KBM-7 (cell line): ENCODE data around the gene ZBTB16.

Experiments used
- DNase-seq: peaks from one replicate; pipeline ENCODE4 v3.0.0-alpha.2; 2015
- in situ Hi-C: fragments of 300-500 bp; cut with MboI; formaldehyde crosslinking; loops from 2 replicates; pipeline ENCODE4 v1.14.3; 2020; ENCODE audit warnings: low sequenced_read_pairs, low pct_unique_long_range_greater_than_20kb, mixed read lengths

The ZBTB16 gene

DNA sequence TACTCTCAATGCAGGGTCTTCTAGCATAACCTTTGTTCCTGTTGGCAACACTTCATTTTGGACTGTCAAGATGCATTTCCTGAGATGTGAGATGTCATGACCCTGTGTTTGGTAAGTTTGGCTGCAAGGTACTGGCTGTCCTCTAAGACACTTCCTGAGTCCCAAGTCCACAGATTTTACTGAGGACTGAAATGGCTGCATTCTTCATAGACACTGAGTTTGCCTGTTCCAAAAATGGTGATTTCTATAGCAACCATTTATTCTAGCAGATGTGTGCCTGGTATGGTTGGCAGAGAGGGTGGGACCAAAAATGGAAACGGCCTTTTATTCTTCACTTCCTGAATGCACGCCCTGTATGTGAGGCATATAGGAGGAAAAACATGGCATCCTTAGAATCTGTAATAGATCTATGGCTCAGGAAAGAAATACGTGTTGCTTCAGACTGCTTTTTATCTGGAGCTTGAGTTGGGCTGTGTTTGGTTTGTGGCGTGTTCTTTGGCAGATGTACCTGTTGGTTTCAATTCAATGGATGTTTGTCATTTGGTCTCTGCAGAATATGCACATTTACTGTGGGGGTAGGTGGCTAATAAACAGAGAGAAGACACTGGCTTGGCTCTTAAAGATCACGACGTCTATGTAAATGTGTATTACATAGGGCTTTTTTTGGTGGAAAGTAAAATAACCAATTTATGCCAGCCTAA lies 62.4 kb downstream of the ZBTB16 start:
- in situ Hi-C loops = no loop called here
- DNase-seq = no peak

DNA sequence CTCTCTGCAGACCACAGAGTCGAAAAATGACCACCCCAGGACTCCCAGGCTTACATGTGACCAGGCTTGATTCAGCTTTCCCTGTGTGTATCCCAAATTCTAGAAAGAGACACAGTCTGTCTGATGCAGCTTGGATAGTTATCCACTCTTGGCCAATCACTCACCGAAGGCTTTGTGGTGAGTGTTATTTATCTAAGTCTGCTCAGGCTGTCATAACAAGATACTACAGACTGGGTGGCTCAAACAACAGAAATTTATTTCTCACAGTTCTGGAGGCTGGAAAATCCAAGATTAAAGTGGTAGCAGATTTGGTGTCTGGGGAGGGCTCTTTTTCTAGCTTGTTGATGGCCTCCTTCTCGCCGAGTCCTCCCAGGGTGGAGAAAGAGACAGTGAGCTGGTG lies 63.2 kb downstream of the ZBTB16 start:
- DNase-seq = no peak
- in situ Hi-C loops = no loop called here

DNA sequence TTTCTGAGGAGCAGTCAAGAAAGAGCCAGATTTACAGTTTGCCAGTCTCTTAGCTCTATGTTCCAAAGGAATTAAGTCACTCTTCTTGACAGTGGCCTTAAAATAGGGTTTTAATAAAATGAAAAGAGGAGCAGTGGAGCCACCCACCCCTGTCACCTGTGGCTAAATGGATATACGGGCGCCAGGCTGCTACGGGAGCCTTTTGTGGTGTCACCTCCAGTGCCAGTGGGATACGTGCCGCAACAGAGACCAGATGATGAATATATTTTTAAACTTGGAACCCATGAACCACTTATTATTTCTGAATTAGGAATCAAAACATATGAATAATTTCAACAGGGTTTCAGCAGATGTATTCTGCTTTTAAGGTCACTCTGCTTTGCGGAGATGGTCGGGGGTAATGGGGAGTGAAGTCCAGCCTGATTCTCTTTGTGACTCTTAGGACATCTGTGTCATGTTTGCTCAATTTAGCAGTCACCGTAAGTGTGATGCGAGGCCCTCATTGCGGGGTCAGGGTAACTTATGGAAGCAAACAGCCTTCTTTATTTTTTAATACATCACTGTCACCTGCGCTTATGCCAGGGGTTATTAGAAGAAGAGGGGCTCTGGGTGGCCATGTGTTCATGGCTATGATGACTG lies 64.3 kb downstream of the ZBTB16 start:
- in situ Hi-C loops = no loop called here
- DNase-seq = no peak

DNA sequence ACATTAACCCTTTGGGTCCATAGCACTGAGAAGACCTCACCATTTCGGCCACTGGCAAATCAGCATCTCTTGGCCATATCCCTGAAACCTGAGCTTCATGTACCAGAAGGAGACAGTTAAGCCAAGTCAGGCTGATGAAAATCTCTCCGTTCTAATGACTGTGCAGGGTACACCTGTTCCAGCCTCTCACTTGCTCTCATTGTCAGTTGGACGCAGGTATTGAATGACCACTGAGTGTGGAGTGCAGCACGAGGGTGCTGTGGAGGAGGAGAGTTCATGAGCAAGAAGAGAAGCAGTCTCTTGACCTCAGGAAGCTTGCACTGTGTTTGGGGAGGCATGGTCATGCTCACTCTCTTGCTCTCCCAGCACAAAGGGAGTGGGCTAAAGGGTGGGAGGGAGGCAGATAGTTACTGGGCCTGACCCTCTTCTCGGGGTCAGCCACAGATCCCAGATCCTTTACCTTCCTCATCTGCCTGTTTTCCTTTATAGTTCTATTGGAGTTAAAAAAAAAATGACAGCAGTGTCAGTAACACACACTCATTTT lies 65.2 kb downstream of the ZBTB16 start:
- DNase-seq = no peak
- in situ Hi-C loops = no loop called here

DNA sequence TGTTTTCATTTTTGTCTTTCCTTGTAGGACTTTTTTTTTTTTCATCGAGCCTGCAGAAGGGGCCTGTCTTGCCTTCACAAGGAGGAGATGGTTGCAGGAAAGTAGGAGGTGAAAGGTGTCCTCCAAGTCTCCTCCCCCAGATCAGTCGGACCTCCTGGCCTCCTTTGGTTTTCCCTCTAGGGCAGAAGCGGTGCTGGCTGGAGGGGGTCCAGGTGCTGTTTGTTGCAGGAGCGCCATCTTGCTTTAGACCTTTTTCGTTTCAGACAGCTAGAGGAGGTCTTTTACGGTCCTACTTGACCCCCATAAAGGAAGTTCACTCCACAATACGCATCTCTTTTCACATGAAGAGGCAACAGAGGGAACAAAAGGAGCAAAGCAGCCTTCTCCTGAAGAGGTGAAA lies 66.0 kb downstream of the ZBTB16 start:
- DNase-seq = no peak
- in situ Hi-C loops = no loop called here

DNA sequence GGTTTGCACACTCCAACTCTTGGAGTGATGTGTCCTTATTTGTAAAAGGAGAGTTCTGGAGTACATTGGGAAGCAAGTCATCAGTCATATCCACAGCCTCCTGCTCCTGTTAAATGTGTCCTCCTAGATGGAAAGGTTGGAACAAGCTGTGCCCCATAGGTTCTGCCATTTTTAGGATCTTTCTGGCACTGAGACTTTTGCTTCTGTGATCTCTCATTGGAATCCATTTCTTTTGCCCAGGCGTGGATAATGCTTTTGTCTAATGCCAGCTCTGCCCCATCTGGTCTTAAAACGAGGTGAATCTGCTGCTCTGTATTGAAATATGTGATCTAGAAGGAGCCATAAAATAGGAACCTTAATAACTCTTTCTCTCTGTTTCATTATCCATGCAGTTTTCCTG lies 66.4 kb downstream of the ZBTB16 start:
- DNase-seq = no peak
- in situ Hi-C loops = no loop called here

DNA sequence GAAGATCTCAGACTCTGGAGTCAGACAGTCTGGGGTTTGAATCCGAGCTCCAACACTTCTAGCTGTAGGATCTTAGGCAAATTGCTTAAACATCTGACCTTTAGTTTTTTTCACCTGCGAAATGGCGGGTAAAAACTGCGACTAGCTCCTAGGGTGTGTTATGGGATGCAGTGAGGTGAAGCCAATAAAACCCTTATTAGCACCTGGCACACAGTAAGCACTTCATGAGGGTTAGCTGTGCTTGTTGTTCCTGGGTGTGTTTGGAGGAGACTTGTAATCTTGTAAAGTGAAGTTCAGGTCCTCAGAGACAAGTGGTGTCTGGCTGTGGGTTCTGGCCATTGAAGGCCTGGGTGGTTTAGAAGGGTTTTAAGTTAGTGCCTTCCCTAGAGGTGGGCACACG lies 68.9 kb downstream of the ZBTB16 start:
- DNase-seq = no peak
- in situ Hi-C loops = no loop called here

DNA sequence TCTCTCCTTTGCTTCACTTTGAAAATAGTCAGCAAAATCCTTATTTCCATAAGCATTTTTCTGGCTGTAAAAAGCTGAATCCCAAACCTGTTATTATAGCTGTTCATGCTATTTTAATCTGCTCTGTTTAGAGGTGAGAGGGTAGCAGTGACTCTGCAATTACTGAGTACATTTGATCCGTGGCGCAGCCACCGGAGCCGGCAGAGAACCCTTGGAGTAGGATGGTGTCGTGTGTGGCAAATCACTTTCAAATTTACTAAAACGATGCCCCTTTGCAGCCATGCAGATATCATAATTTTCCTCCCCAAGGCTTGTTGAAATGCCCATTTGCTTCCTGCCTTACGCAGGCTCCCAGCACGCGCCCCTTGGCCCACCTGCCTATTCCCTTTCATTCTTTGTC lies 69.6 kb downstream of the ZBTB16 start:
- in situ Hi-C loops = no loop called here
- no peak for DNase-seq

DNA sequence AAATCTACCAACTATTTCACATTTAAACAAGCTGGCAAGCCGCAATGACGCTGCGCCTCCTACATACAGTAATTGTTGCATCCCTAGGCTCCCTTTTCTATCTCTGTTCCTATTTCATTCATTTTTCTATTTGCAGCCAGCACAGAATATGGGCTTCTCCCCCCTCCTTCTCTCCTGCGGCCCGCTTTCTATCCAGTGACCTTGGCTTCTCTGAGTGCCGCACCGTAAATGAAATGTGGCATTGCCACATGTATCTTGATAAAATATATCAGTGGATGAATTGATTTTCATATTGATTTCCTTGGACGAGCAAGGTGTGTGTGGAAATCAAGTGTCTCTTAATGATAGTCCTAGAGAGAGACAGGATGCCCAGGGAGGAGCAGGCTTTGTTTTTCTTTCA lies 70.2 kb downstream of the ZBTB16 start:
- in situ Hi-C loops = no loop called here
- no peak for DNase-seq

DNA sequence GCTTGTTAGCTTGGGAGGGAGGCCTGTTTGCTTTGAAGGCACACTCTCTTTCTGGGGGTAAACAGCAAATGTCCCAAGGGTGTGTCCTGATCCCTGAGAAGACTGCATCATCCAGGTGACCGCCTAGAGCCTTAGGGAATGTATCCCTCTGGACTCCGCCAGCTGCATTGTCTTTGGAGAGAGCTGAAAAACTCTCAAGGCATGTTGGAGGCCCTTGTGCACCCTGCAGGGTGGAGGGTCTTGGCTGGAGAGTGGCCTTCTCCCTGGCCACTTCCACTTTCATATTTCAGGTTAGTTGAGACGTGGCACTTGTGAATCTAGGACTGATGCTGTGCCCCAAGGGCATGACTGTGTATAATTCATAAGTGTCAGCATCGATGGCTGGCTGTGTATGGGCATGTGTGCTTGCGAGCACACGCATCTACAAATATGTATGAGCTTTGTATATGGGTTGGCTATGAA lies 70.6 kb downstream of the ZBTB16 start:
- in situ Hi-C loops = no loop called here
- no peak for DNase-seq

DNA sequence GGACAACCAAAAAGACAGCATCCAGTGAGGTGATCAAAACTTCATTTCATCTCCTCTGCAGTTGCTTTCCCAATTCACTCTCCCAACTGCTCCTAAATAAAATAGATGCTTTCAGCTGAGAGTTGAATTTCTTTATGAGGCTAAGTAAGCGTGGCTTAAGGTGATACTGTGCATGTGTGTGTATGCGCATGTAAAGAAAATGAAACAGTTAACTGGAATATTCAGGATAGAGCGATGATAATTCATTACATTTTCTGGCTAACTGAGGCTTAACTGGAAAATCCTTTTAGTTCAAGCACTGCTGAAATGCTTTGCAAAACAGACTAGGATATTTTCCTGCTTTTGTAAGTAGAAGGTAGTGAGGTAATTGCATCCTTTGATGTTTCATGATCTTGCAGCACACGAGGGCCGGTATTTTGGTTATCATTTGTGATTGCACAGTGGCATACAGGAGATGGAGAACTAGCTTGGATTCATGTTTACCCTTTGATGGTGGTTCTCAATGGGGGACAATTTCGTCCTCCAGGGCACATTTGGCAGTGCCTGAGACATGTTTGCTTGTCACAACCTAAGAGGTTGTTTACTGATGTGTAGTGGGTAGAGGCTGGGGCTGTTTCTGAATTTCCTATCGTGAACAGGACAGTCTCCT lies 71.2 kb downstream of the ZBTB16 start:
- no peak for DNase-seq
- in situ Hi-C loops = no loop called here

DNA sequence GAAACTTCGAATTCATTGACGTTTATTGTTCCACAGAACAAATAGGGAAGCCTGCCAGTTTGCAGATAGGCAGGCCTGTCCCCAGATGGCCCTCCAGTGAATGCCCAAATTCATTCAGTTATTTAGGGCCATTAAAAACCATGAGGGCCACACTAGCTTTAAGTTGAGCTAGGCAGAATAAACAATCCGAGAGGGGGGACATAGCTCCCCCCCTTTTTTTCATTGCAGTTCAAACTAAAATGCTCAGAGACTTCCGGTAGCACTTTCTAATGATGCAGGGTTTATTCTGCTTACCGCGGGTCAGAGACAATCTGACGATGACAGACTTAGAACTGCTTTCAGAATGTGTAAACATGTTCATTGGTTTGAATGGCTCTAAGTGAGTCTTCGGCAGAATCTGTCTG lies 72.0 kb downstream of the ZBTB16 start:
- no peak for DNase-seq
- in situ Hi-C loops = no loop called here

DNA sequence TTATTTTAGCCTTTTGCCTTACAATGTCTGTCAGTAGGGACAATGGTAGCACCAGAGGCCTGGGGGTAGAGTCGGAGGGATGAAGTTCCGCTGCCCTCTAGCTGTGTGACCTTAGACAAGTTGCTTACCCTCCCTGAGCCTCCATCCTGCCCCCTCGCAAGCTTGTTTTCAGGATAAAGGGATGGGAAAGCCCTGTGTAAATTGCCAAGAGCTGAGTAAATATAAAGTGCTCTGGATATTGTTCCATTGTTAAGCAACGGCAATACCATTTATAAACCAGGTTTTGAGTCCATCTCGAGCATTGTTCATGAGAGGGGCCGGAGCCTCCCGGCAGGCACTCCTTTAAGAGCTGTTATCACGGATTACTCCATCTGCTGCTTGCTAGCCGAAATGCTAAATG lies 72.9 kb downstream of the ZBTB16 start:
- in situ Hi-C loops = no loop called here
- DNase-seq = no peak

DNA sequence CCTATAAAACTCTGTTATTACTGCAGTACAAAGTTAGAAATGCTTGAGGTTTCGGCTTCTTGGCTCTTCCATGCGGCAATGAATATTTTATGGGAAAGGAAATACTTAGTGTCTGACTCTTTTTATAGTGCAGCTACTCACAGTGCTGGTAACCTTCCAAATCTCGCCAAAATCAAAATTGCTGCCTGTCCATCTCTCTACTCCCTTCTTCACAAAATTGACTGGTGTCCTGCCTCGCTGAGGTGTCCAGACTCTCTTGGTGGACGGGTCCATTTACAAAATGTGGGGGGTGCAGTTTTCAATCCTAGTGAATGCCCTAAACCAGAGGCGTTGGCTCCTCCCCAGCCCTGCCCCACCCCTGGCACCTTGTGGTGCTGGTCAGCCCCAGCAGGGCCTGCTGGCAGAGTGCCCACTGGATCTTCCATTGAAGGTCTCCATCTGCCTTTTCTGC lies 73.5 kb downstream of the ZBTB16 start:
- DNase-seq = no peak
- in situ Hi-C loops = no loop called here

DNA sequence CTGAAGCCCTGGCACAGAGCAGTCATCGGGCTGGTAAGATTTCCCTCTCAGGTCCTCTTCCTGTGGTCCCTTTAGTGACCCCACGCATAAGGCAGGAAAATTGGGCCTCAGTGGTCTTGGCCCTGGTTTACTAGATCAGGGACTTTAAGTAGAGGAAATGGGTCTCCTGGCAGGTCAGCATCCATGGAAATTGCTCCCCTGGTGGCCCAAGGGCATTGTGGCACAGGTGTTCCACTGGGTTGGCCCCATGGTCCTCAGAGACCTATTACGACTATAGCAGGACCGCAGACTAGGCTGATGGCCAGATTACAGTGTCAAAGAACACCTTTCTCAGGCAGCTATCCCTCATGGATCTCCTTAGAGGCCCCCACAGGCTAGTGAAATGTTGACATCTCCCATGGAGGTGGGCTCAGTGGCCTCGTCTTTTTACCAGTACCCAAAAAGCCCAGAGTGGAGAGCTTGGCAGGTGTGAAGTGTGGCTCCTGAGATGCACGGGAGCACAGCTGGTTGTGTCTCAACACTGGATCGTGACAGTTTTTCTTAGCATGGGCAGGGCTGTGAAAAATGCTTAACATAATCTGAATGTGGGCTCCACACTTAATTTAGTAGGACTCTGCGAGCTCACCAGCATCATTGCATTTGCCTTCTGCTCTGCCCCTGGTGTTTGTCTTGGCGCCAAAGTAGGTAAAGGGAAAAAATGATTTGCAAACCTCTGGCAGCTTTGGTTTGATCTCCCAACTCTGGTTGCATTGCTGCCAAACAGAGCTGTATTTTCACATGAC lies 74.2 kb downstream of the ZBTB16 start:
- DNase-seq = no peak
- in situ Hi-C loops = no loop called here

DNA sequence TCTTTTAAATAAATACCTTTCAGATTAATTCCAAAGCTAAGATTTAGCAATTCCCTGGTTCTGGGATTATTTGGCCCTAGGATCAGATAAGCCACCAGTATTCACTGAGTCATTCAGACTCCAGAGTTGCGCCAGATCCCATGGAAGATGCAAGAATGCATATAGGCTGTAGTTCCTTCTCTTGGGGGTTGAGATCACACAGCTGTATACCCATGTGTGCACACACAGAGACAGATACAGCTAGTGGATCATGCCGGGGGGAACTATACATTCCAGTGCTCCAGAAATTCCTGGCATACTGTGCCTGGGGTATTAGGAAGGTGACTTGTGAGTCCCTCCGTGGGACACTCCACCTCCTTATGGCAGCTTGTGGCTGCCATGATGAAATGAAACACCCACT lies 75.4 kb downstream of the ZBTB16 start:
- no peak for DNase-seq
- in situ Hi-C loops = no loop called here

DNA sequence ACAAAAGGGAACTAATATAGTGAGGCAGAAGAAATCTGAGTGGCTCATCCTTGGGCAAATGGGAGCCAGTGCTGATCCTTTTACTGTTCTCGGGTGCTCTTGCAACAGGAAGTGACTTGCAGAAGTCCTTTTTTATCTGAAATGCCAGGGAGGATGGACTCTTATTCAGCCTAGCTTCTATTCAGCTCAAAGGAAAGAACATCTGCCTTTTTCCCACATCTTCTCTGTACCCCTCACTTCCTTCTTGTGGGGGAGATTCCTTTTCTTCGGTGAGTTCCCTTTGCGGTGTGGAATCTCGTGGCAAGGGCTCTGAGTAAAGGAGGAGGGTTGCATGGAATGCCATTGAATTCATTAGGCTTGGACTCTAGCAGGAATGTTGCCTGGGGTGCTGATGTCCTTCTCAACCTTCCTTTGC lies 76.2 kb downstream of the ZBTB16 start:
- in situ Hi-C loops = no loop called here
- peak; percentile 73 for DNase-seq

DNA sequence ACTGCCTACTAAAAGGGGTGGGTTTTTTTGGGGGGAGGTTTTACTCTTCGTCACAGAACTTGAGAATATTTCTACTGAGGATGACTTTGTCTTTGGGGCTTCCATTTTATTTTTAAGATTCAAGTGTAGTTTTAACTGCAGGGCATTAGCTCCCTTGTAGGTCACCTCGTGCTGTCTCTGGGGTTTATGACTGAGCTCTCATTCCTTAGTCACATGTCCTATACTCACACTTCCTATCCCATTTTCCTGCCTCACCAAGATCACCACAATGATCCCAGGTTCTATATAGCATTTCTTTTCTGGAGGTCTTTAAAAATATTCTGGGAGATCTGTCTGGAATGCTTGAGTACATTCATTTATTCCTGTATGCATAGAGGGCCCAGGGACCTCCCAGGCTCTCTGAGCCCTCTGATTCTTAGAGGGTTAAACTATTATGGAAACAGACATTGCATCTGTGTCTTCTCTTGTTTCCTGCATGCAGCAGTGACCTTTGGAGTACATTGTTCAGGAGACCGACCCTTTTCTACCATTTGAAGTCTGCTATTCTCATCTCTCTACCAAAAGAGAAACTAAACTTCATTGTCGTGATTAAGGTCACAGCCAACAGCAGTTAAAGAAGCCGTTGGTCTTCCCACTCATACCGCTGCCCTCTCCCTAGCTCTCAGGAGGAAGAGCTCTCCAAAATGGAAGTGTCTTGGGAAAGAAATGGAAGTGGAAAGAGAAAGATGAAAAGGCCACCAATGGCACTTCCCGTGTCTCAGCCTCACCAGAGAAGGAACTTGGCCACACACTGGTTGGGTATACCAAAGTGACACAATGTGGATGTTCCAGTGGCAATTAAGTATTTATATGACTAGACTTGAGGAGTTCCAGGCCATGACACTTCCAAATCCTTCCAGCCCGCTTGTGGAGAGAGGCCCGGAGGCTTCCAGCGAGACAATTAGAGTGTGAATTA lies 77.5 kb downstream of the ZBTB16 start:
- in situ Hi-C loops = no loop called here
- DNase-seq = no peak
